Activated gamma-delta T cell treated with anti-CD3 and anti-CD28 coated beads, Interleukin-2, amount 50 U/mL, for 16 hours (primary cell): ENCODE results near the gene ELF2.
A peak's percentile ranks its signal among the peaks of the same experiment; 100 is the strongest.
"Not testable (repeated sequence)": the region's sequence is repeated elsewhere in the genome, so short reads cannot be mapped to it uniquely, and the experiment has no call there.

Experiments used
- DNase-seq: peaks from one replicate; pipeline ENCODE4 v3.0.0-alpha.2; 2020; ENCODE audit warnings: low read depth

The ELF2 gene

GRCh38 chr4:139144161-139144859 is 32.7 kb downstream of the ELF2 start:
- no peak for DNase-seq

DNA sequence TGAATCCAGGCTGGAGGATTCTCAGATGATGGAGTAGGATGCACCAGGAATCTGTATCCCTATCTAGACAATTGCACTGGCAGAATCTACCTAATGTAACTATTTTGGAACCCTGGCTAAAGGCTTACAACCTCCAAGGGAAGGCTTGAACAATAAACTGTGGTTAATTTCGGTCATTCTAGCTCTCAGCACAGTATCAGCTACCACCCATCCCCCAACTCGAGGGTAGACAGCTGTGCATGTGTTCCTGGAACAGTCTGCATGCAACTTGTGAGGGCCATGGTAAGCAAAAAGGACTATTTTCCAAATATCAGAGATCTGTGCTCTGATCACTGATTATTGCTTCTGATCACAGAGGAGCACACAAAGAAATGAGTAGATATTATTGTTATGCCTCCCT is 34.0 kb downstream of the ELF2 start:
- no peak for DNase-seq

DNA sequence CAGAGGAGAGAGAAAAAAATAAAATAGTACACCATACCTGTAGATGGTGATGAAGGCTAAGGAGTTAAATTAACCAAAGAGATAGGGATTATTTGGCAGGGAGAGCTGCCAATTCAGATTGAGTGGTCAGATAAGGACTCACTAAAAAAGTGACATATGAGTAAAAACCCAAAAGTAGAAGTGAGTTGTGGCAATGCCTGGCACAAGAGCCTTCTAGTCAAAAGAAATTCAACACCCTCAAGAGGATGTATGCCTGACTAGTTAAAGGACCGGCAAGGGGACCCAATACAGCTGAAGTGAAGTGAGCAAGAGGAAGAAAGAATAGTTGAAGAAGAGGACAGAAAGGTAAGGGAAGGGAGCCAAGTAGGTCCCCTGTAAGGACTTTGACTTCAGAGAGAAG is 34.9 kb downstream of the ELF2 start:
- no peak for DNase-seq

GRCh38 chr4:139137763-139138162 is 39.3 kb downstream of the ELF2 start:
- DNase-seq: no peak

DNA sequence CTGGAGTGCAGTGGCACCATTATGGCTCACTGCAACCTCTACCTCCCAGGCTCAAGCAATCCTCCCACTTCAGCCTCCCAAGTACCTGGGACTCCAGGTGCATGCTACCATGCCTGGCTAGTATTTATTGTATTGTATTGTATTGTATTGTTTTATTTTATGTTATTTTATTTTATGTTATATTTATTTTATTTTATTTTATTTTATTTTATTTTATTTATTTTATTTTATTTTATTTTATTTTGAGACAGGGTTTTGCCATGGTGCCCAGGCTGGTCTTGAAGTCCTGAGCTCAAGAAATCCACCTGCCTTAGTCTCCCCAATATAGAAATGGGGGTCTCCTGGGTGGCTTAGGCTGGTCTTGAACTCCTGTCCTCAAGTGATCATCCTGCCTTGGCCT is 42.6 kb downstream of the ELF2 start:
- no peak for DNase-seq

- DNase-seq: no peak
Measured at GRCh38 chr4:139131209-139131870, 45.7 kb downstream of the ELF2 start.

DNA sequence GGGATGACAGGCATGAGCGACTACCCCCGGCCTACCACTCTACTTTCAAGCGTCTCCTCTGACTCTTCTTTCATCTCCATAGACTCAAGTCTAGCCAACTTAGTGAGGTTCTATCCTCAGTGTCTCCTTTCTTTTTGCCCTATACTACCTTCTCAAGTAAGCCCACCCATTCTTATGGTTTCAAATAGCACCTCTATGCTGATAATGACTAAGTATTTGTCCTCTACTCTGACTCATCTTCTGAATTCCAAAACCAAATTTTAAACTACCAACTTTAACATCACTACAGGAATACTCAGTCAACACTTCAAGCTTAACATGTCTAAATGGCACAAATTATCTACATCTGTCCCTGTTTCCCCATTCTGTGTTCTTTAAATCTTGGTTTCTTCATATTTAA is 47.8 kb downstream of the ELF2 start:
- no peak for DNase-seq

- no peak for DNase-seq
Measured at GRCh38 chr4:139126898-139127297, 50.1 kb downstream of the ELF2 start.

GRCh38 chr4:139123910-139124309 is 53.1 kb downstream of the ELF2 start:
- DNase-seq: no peak

DNA sequence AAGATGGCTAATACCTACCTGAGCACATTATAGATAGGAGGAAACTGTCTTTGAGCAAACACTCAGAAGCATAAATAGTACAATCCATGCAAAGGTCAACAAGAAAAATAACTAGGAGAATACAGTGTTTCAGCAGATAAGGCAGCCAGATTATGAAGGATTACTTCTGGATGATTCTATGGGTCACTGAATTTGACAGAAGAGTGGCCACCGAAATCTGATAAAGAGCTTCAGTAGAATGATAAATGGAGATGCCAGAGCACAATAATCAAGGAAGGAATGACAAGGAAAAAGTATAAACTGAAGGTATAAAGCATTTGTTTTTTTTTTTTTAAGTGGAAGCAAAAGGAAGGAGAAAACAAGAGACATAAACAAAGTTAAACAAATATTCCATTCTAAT is 58.7 kb downstream of the ELF2 start:
- no peak for DNase-seq

DNA sequence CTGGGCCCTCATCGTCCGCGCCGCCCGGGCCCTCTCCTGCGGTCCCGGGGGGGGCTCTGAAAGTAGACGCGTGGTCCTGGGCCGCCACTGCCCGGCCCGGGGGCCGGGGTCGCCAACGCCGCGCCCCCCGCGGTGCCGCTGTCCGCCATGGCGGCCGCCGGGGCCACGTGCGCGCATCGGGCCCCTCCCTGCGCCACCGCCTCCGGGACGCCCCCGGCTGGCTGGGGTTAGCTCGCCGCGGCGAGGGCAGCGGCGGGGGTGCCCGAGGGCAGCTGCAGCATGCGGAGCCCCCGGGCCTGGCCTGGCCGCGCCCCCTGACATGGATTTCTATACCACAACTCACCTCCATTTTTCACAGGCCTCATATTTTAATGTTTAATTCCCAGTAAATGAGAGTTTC is 61.8 kb downstream of the ELF2 start:
- DNase-seq: no peak

DNA sequence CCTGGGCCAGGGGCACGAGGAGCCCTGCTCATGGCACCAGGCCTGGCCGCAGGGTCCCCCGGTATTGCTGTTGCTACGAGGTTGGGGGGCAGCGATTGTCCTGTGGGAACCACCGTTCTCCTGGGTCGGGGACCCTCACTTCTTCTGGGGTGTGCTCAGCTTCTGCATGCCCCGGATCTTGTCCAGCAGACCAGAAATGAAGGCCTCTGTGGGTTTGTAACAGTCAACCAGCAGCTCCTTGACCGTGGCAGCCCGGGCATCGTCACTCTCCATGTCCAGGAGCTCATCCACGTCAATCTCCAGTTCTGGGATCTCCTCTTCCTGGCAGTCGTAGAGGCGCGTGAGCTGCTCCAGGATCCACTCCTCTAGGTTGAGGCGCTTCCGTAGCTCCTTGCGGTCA is 62.2 kb downstream of the ELF2 start:
- DNase-seq: not testable (repeated sequence)

GRCh38 chr4:139112650-139113049 is 64.4 kb downstream of the ELF2 start:
- DNase-seq: no peak

- no peak for DNase-seq
Measured at GRCh38 chr4:139108567-139109128, 68.4 kb downstream of the ELF2 start.

- DNase-seq: peak; percentile 63
Measured at GRCh38 chr4:139099366-139099982, 77.5 kb downstream of the ELF2 start.

GRCh38 chr4:139092271-139092670 is 84.7 kb downstream of the ELF2 start:
- no peak for DNase-seq

DNA sequence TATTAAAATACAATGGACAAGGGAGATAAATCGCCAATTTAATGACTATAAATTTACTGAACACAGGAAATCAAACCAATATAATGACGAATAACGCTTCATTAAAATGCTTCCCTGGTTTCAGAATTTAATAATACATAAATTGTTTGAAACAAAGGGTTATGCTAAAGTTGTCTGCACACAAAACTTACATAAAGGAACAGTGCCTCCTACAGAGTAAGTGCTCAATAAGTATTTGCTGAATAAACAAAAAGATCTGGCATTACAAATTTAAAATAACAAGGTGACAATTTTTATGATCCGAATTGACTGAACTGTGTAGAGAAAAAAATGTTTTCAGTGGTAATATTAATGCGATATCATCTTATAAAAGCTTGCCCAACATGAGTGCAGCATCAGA is 91.9 kb downstream of the ELF2 start:
- no peak for DNase-seq

- DNase-seq: no peak
Measured at GRCh38 chr4:139084804-139085093, 92.3 kb downstream of the ELF2 start.

DNA sequence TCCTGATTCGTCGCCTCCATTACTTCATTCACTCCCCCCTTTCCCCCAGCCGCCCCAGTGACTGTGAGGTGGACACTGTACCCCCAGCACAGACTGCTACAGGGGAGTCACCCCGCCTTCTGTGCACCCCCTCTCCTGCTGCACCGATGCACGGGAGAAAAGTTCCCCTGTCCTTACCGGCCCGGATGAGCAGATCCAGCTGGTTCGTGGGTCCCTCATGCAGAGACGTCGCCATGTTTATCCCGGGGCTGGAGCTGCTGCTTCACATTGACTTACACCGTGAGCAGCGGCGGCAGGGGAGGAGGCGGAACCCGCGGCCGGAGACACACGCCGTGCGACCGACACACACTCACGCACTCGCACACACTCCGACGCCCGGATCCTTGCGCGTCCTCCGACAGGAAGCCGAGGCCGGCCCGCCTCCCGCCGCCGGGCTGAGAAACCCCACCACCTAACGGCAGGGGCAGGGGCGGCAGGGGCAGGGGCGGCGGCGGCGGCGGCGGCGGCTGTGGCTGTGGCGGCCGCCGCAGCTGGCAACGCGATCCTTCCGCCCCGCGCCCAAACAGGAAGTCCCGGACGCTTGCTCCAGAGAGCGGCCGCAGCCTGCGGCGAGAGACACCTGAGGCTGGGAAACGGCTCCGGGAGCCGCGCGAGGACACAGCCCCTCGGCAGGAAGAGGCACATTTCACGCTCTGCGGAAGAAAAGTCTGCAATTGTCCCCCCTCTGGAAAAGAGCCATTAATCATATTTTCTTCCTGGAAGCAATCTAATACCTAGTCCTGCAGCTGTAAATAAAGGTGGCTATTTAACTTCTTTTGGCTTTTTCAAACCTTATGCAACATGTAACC is 92.8 kb downstream of the ELF2 start:
- peak; percentile 72 for DNase-seq

DNA sequence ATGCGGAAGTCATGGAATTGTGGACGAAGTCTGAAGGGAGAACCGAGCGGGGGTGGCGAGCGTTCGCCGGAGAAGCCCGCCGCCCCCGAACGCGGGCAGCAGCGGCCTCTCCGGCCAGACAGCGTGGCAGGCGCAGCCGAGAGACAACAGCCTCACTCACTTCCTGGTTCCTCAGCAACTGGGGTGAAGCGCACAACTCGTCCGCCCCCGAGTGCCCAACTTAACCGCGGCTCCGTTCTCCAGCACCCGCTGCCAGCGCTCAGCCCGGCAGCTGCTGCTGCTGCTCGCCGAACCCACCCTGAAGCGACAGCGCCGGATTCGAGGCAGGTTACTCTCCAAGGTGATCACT is 93.4 kb downstream of the ELF2 start:
- DNase-seq: peak; percentile 49

DNA sequence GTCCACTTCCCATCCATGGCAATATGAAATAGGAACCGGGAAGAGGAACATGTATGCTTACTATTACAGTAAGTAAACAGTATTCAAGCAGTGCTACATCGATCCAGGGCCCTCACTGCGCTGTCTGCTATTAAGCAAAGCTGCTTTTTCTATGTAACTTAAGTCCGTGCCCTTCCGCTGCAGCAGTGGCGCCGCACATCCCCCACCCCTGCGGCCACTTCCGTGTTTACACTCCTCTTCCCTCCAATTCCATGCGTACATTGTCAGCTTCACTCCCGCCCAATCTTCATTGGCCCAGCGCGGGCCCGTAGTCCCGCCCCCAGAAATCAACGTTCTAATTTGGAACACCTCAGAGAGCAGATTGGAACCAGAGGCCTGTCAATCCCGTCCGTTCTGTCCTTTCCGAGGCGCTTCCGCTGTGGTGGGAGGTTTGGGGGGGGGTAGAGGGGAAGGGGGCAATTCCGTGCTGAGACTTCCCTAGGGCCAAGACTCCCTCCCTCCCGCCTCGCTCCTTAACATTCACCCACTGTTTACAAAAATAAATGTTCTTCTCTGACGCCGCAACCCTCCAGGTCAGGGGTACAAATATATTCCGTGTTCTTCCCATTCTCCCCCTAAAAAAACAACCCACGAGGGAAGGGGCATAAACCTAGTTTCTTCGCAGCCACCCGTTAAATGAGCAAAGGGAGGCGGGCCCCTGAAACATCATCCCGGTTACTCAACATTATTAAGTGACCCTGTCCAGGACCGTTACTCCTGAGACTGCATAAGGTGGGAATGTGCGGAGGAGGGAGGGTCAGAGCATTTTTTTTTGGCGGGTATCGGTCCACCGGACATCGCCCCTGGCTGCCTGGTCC is 94.0 kb downstream of the ELF2 start:
- peak; percentile 84 for DNase-seq

GRCh38 chr4:139078926-139079325 is 98.1 kb downstream of the ELF2 start:
- no peak for DNase-seq
